Nephron (organoid): ENCODE data around the gene AKR1D1.

Experiments used
- H3K27ac Mint-ChIP-seq, 3 experiments: 2 replicates each; pipeline ENCODE4 v1.8.0; 2020; ENCODE audit warnings: mixed read lengths in 3 of 3, mild to moderate bottlenecking in 2 of 3, moderate library complexity in 1 of 3
- H3K27me3 Mint-ChIP-seq: 2 replicates; pipeline ENCODE4 v1.8.0; 2021; ENCODE audit warnings: low read depth, mild to moderate bottlenecking, moderate library complexity, mixed read lengths
- H3K36me3 Mint-ChIP-seq: 2 replicates; pipeline ENCODE4 v1.8.0; 2020; ENCODE audit warnings: low read depth, mixed read lengths
- H3K4me1 Mint-ChIP-seq: 2 replicates; pipeline ENCODE4 v1.8.0; 2020; ENCODE audit warnings: mixed read lengths
- H3K4me3 Mint-ChIP-seq, 3 experiments: 2 replicates each; pipeline ENCODE4 v1.8.0; 2020; ENCODE audit warnings: mild to moderate bottlenecking in 3 of 3, mixed read lengths in 3 of 3, moderate library complexity in 2 of 3
- H3K9me3 Mint-ChIP-seq: 2 replicates; pipeline ENCODE4 v1.8.0; 2020; ENCODE audit warnings: mixed read lengths
- CTCF ChIP-seq, 3 experiments: fragments of 200-600 bp; sonication (generic); IDR thresholded peaks; one replicate each; pipeline ENCODE4 v1.5.0; 2021; ENCODE audit warnings: antibody characterized with exemption in 3 of 3; ENCODE audit not compliant: unreplicated experiment in 3 of 3

AKR1D1 gene

GRCh38 chr7:138064856-138065357 lies 11.4 kb upstream of the AKR1D1 start:
- Mint-ChIP-seq H3K27me3 (no peaks in the 10 kb centered on the region), H3K27ac (peak overlapping the region in 1 of 3 experiments; percentile 23), H3K36me3 (no peaks in the 10 kb centered on the region), H3K4me1 (peaks cover 4% of the 10 kb centered on the region), H3K4me3 (no peak overlapping the region), H3K9me3 (no peaks in the 10 kb centered on the region)
- TF ChIP-seq CTCF (IDR thresholded peaks at IDR 0.05; ENCODE audit: unreplicated experiment in 3 of 3) = no peak

- no peaks in the 10 kb centered on the region for H3K27me3 Mint-ChIP-seq
- peaks cover 4% of the 10 kb centered on the region for H3K4me1 Mint-ChIP-seq
- no peaks in the 10 kb centered on the region for H3K36me3 Mint-ChIP-seq
- no peak overlapping the region for H3K4me3 Mint-ChIP-seq
- H3K9me3 Mint-ChIP-seq = no peaks in the 10 kb centered on the region
- TF ChIP-seq CTCF (IDR thresholded peaks at IDR 0.05; ENCODE audit: unreplicated experiment in 3 of 3) = no peak
- no peak overlapping the region for H3K27ac Mint-ChIP-seq
Measured at GRCh38 chr7:138065827-138066226, 10.4 kb upstream of the AKR1D1 start.

- TF ChIP-seq CTCF (IDR thresholded peaks at IDR 0.05; ENCODE audit: unreplicated experiment in 3 of 3) = no peak
- Mint-ChIP-seq H3K9me3 (no peaks in the 10 kb centered on the region), H3K36me3 (no peaks in the 10 kb centered on the region), H3K27ac (peak overlapping the region in 1 of 3 experiments; percentile 53), H3K27me3 (no peaks in the 10 kb centered on the region), H3K4me1 (peaks cover 4% of the 10 kb centered on the region), H3K4me3 (no peak overlapping the region)
Measured at GRCh38 chr7:138066954-138067394, 9.3 kb upstream of the AKR1D1 start.

- no peaks in the 10 kb centered on the region for H3K36me3 Mint-ChIP-seq
- H3K4me1 Mint-ChIP-seq = peaks cover 4% of the 10 kb centered on the region
- H3K4me3 Mint-ChIP-seq = no peak overlapping the region
- TF ChIP-seq CTCF (IDR thresholded peaks at IDR 0.05; ENCODE audit: unreplicated experiment in 3 of 3) = no peak
- peak overlapping the region in 1 of 3 experiments; percentile 18 for H3K27ac Mint-ChIP-seq
- no peaks in the 10 kb centered on the region for H3K9me3 Mint-ChIP-seq
- no peaks in the 10 kb centered on the region for H3K27me3 Mint-ChIP-seq
Measured at GRCh38 chr7:138067774-138068173, 8.5 kb upstream of the AKR1D1 start.

- H3K27ac Mint-ChIP-seq = no peak overlapping the region
- H3K27me3 Mint-ChIP-seq = no peaks in the 10 kb centered on the region
- TF ChIP-seq CTCF (IDR thresholded peaks at IDR 0.05; ENCODE audit: unreplicated experiment in 3 of 3) = no peak
- H3K4me3 Mint-ChIP-seq = no peak overlapping the region
- H3K4me1 Mint-ChIP-seq = peaks cover 4% of the 10 kb centered on the region
- H3K9me3 Mint-ChIP-seq = peaks cover 16% of the 10 kb centered on the region
- H3K36me3 Mint-ChIP-seq = no peaks in the 10 kb centered on the region
Measured at GRCh38 chr7:138070908-138071307, 5.4 kb upstream of the AKR1D1 start.

- TF ChIP-seq CTCF (IDR thresholded peaks at IDR 0.05; ENCODE audit: unreplicated experiment in 3 of 3) = no peak
- Mint-ChIP-seq H3K4me1 (peaks cover 4% of the 10 kb centered on the region), H3K27ac (no peak overlapping the region), H3K9me3 (peaks cover 20% of the 10 kb centered on the region), H3K4me3 (no peak overlapping the region), H3K36me3 (no peaks in the 10 kb centered on the region), H3K27me3 (no peaks in the 10 kb centered on the region)
Measured at GRCh38 chr7:138072726-138073125, 3.5 kb upstream of the AKR1D1 start.
